Measurements from ENCODE around the gene PCID2.

Gene PCID2

GRCh38 chr13:113183450-113184129 is 24.9 kb downstream of the PCID2 start:
- Histone ChIP-seq H3K4me3 (ENCODE audit: low read length) (no peak overlapping the region), H3K4me2 (ENCODE audit: low read length) (no peak overlapping the region), H4K5ac (ENCODE audit: low read length) (no peak overlapping the region), H3K18ac (ENCODE audit: low read length) (no peak overlapping the region), H4K8ac (ENCODE audit: low read depth, low read length) (no peak overlapping the region), H3K23ac (ENCODE audit: low read length) (no peak overlapping the region), H3K4ac (ENCODE audit: low read depth, low read length) (no peak overlapping the region), H3K4me1 (ENCODE audit: control insufficient read depth, low read depth, low read length) (no peaks in the 10 kb centered on the region), H2BK120ac (ENCODE audit: low read depth, low read length) (no peak overlapping the region), H2BK15ac (replicated peaks; ENCODE audit: low read depth) (no peak overlapping the region), H2AK5ac (ENCODE audit: low read length) (no peak overlapping the region), H3K79me1 (ENCODE audit: low read length) (peaks cover 2% of the 10 kb centered on the region), H3K79me2 (ENCODE audit: control insufficient read depth, insufficient read depth, low read length) (no peaks in the 10 kb centered on the region), H3K27me3 (ENCODE audit: insufficient read depth, low read length, poor library complexity) (no peaks in the 10 kb centered on the region), H3K36me3 (ENCODE audit: control insufficient read depth, insufficient read depth, low read length) (peaks cover 7% of the 10 kb centered on the region), H3K9ac (ENCODE audit: low read length) (no peak overlapping the region), H3K27ac (ENCODE audit: low read depth, low read length) (no peak overlapping the region), H3K56ac (ENCODE audit: low read length) (no peak overlapping the region), H2BK5ac (ENCODE audit: low read length) (no peak overlapping the region)
- no peak for DNase-seq
- no CpG with 5 or more reads among the region's 14 CpGs for WGBS (ENCODE audit: extremely low coverage, insufficient coverage, low lambda C conversion rate)

GRCh38 chr13:113182046-113182445 is 26.4 kb downstream of the PCID2 start:
- H3K18ac ChIP-seq (ENCODE audit: low read length): no peak overlapping the region
- no peak overlapping the region for H3K23ac ChIP-seq (ENCODE audit: low read length)
- no peaks in the 10 kb centered on the region for H3K27me3 ChIP-seq (ENCODE audit: insufficient read depth, low read length, poor library complexity)
- H2AK5ac ChIP-seq (ENCODE audit: low read length): no peak overlapping the region
- H3K36me3 ChIP-seq (ENCODE audit: control insufficient read depth, insufficient read depth, low read length): peaks cover 7% of the 10 kb centered on the region
- WGBS (ENCODE audit: extremely low coverage, insufficient coverage, low lambda C conversion rate): no CpG with 5 or more reads among the region's 4 CpGs
- H3K27ac ChIP-seq (ENCODE audit: low read depth, low read length): no peak overlapping the region
- H3K4me3 ChIP-seq (ENCODE audit: low read length): no peak overlapping the region
- no peak overlapping the region for H2BK120ac ChIP-seq (ENCODE audit: low read depth, low read length)
- H3K79me1 ChIP-seq (ENCODE audit: low read length): no peaks in the 10 kb centered on the region
- no peak overlapping the region for H3K9ac ChIP-seq (ENCODE audit: low read length)
- no peak overlapping the region for H3K4me2 ChIP-seq (ENCODE audit: low read length)
- H3K4me1 ChIP-seq (ENCODE audit: control insufficient read depth, low read depth, low read length): no peaks in the 10 kb centered on the region
- H3K79me2 ChIP-seq (ENCODE audit: control insufficient read depth, insufficient read depth, low read length): no peaks in the 10 kb centered on the region
- H2BK5ac ChIP-seq (ENCODE audit: low read length): no peak overlapping the region
- no peak overlapping the region for H4K8ac ChIP-seq (ENCODE audit: low read depth, low read length)
- H3K56ac ChIP-seq (ENCODE audit: low read length): no peak overlapping the region
- no peak overlapping the region for H2BK15ac ChIP-seq (replicated peaks; ENCODE audit: low read depth)
- no peak overlapping the region for H4K5ac ChIP-seq (ENCODE audit: low read length)
- H3K4ac ChIP-seq (ENCODE audit: low read depth, low read length): no peak overlapping the region
- no peak for DNase-seq

- no CpG with 5 or more reads among the region's 28 CpGs for WGBS (ENCODE audit: extremely low coverage, insufficient coverage, low lambda C conversion rate)
- peaks cover 8% of the 10 kb centered on the region for H3K36me3 ChIP-seq (ENCODE audit: control insufficient read depth, insufficient read depth, low read length)
- no peak overlapping the region for H2AK5ac ChIP-seq (ENCODE audit: low read length)
- H2BK15ac ChIP-seq (replicated peaks; ENCODE audit: low read depth): no peak overlapping the region
- DNase-seq: peak; percentile 86
- no peaks in the 10 kb centered on the region for H3K4me1 ChIP-seq (ENCODE audit: control insufficient read depth, low read depth, low read length)
- H3K27ac ChIP-seq (ENCODE audit: low read depth, low read length): peak overlapping the region; percentile 69
- H3K56ac ChIP-seq (ENCODE audit: low read length): no peak overlapping the region
- H3K27me3 ChIP-seq (ENCODE audit: insufficient read depth, low read length, poor library complexity): no peaks in the 10 kb centered on the region
- no peak overlapping the region for H2BK120ac ChIP-seq (ENCODE audit: low read depth, low read length)
- H2BK5ac ChIP-seq (ENCODE audit: low read length): no peak overlapping the region
- H3K79me2 ChIP-seq (ENCODE audit: control insufficient read depth, insufficient read depth, low read length): no peaks in the 10 kb centered on the region
- H3K4me3 ChIP-seq (ENCODE audit: low read length): no peak overlapping the region
- no peak overlapping the region for H4K8ac ChIP-seq (ENCODE audit: low read depth, low read length)
- no peak overlapping the region for H3K9ac ChIP-seq (ENCODE audit: low read length)
- no peak overlapping the region for H4K5ac ChIP-seq (ENCODE audit: low read length)
- no peak overlapping the region for H3K18ac ChIP-seq (ENCODE audit: low read length)
- no peak overlapping the region for H3K23ac ChIP-seq (ENCODE audit: low read length)
- no peak overlapping the region for H3K4ac ChIP-seq (ENCODE audit: low read depth, low read length)
- no peak overlapping the region for H3K4me2 ChIP-seq (ENCODE audit: low read length)
- no peaks in the 10 kb centered on the region for H3K79me1 ChIP-seq (ENCODE audit: low read length)
Measured at GRCh38 chr13:113179374-113180230, 28.9 kb downstream of the PCID2 start.

GRCh38 chr13:113178896-113179167 is 29.6 kb downstream of the PCID2 start:
- Histone ChIP-seq H3K18ac (ENCODE audit: low read length) (no peak overlapping the region), H2AK5ac (ENCODE audit: low read length) (no peak overlapping the region), H3K23ac (ENCODE audit: low read length) (no peak overlapping the region), H3K4ac (ENCODE audit: low read depth, low read length) (no peak overlapping the region), H3K27me3 (ENCODE audit: insufficient read depth, low read length, poor library complexity) (no peaks in the 10 kb centered on the region), H3K9ac (ENCODE audit: low read length) (no peak overlapping the region), H2BK5ac (ENCODE audit: low read length) (no peak overlapping the region), H3K79me2 (ENCODE audit: control insufficient read depth, insufficient read depth, low read length) (no peaks in the 10 kb centered on the region), H3K4me2 (ENCODE audit: low read length) (no peak overlapping the region), H2BK15ac (replicated peaks; ENCODE audit: low read depth) (no peak overlapping the region), H3K56ac (ENCODE audit: low read length) (no peak overlapping the region), H4K8ac (ENCODE audit: low read depth, low read length) (no peak overlapping the region), H3K36me3 (ENCODE audit: control insufficient read depth, insufficient read depth, low read length) (peaks cover 8% of the 10 kb centered on the region), H3K4me1 (ENCODE audit: control insufficient read depth, low read depth, low read length) (no peaks in the 10 kb centered on the region), H4K5ac (ENCODE audit: low read length) (no peak overlapping the region), H3K27ac (ENCODE audit: low read depth, low read length) (peak overlapping the region; percentile 79), H2BK120ac (ENCODE audit: low read depth, low read length) (no peak overlapping the region), H3K4me3 (ENCODE audit: low read length) (no peak overlapping the region), H3K79me1 (ENCODE audit: low read length) (no peaks in the 10 kb centered on the region)
- no peak for DNase-seq
- no CpG with 5 or more reads among the region's 3 CpGs for WGBS (ENCODE audit: extremely low coverage, insufficient coverage, low lambda C conversion rate)

GRCh38 chr13:113178070-113178895 is 30.2 kb downstream of the PCID2 start:
- no peak overlapping the region for H3K4ac ChIP-seq (ENCODE audit: low read depth, low read length)
- H2BK5ac ChIP-seq (ENCODE audit: low read length): no peak overlapping the region
- no peak overlapping the region for H4K8ac ChIP-seq (ENCODE audit: low read depth, low read length)
- peaks cover 8% of the 10 kb centered on the region for H3K36me3 ChIP-seq (ENCODE audit: control insufficient read depth, insufficient read depth, low read length)
- no peak overlapping the region for H3K56ac ChIP-seq (ENCODE audit: low read length)
- H2AK5ac ChIP-seq (ENCODE audit: low read length): no peak overlapping the region
- H3K27ac ChIP-seq (ENCODE audit: low read depth, low read length): peak overlapping the region; percentile 79
- no peak overlapping the region for H3K9ac ChIP-seq (ENCODE audit: low read length)
- H3K18ac ChIP-seq (ENCODE audit: low read length): no peak overlapping the region
- no peaks in the 10 kb centered on the region for H3K27me3 ChIP-seq (ENCODE audit: insufficient read depth, low read length, poor library complexity)
- no peaks in the 10 kb centered on the region for H3K79me1 ChIP-seq (ENCODE audit: low read length)
- no peaks in the 10 kb centered on the region for H3K79me2 ChIP-seq (ENCODE audit: control insufficient read depth, insufficient read depth, low read length)
- no peak overlapping the region for H3K23ac ChIP-seq (ENCODE audit: low read length)
- WGBS (ENCODE audit: extremely low coverage, insufficient coverage, low lambda C conversion rate): no CpG with 5 or more reads among the region's 25 CpGs
- H2BK120ac ChIP-seq (ENCODE audit: low read depth, low read length): no peak overlapping the region
- H4K5ac ChIP-seq (ENCODE audit: low read length): no peak overlapping the region
- DNase-seq: peak; percentile 56
- no peak overlapping the region for H3K4me3 ChIP-seq (ENCODE audit: low read length)
- H3K4me1 ChIP-seq (ENCODE audit: control insufficient read depth, low read depth, low read length): no peaks in the 10 kb centered on the region
- H3K4me2 ChIP-seq (ENCODE audit: low read length): no peak overlapping the region
- H2BK15ac ChIP-seq (replicated peaks; ENCODE audit: low read depth): no peak overlapping the region
